GM18526 (cell line): ENCODE data around the gene FHIT.

Experiments used
- POLR2A ChIP-seq: IDR thresholded peaks from 3 replicates; pipeline ENCODE4 v1.6.1; 2011; ENCODE audit not compliant: insufficient read length; ENCODE audit errors: extremely low read depth

The FHIT gene

GRCh38 chr3:61237858-61238257 is 13.4 kb downstream of the FHIT start:
- no peak for TF ChIP-seq POLR2A

- no peak for TF ChIP-seq POLR2A
Measured at GRCh38 chr3:61236556-61236955, 14.7 kb downstream of the FHIT start.

- no peak for TF ChIP-seq POLR2A
Measured at GRCh38 chr3:61233746-61234145, 17.5 kb downstream of the FHIT start.

- TF ChIP-seq POLR2A, result no peak
Measured at GRCh38 chr3:61231693-61232092, 19.6 kb downstream of the FHIT start.

- no peak for TF ChIP-seq POLR2A
Measured at GRCh38 chr3:61227799-61228198, 23.5 kb downstream of the FHIT start.

GRCh38 chr3:61226166-61226686 is 25.0 kb downstream of the FHIT start:
- TF ChIP-seq POLR2A, result no peak

GRCh38 chr3:61224823-61225222 is 26.4 kb downstream of the FHIT start:
- TF ChIP-seq POLR2A, result no peak

GRCh38 chr3:61223451-61223850 is 27.8 kb downstream of the FHIT start:
- no peak for TF ChIP-seq POLR2A

- no peak for TF ChIP-seq POLR2A
Measured at GRCh38 chr3:61222467-61222866, 28.8 kb downstream of the FHIT start.

- no peak for TF ChIP-seq POLR2A
Measured at GRCh38 chr3:61221759-61222362, 29.4 kb downstream of the FHIT start.

- no peak for TF ChIP-seq POLR2A
Measured at GRCh38 chr3:61218504-61218903, 32.7 kb downstream of the FHIT start.

GRCh38 chr3:61202086-61202485 is 49.2 kb downstream of the FHIT start:
- TF ChIP-seq POLR2A, result no peak

- no peak for TF ChIP-seq POLR2A
Measured at GRCh38 chr3:61201071-61201470, 50.2 kb downstream of the FHIT start.

- TF ChIP-seq POLR2A, result no peak
Measured at GRCh38 chr3:61200270-61200669, 51.0 kb downstream of the FHIT start.

- no peak for TF ChIP-seq POLR2A
Measured at GRCh38 chr3:61199843-61200242, 51.4 kb downstream of the FHIT start.

GRCh38 chr3:61194892-61195538 is 56.2 kb downstream of the FHIT start:
- no peak for TF ChIP-seq POLR2A

GRCh38 chr3:61192222-61192621 is 59.0 kb downstream of the FHIT start:
- no peak for TF ChIP-seq POLR2A
